ENCODE measurements around the gene SDK1.
"Not testable (repeated sequence)": the region's sequence is repeated elsewhere in the genome, so short reads cannot be mapped to it uniquely, and the experiment has no call there.

The SDK1 gene

DNA sequence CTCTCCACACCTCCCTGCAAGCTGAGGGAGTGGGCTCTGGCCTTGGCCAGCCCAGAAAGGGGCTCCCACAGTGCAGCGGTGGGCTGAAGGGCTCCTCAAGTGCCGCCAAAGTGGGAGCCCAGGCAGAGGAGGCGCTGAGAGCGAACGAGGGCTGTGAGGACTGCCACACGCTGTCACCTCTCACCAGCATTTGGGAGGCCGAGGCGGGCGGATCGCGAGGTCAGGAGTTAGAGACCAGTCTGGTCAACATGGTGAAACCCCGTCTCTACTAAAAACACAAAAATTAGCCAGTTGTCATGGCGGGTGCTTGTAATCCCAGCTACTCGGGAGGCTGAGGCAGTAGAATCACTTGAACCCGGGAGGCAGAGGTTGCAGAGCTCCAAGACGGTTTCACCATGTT, 1013.3 kb downstream of the SDK1 start:
- not testable (repeated sequence) for DNase-seq

Data from NCI-H526 treated with DMSO at 0.1 percent for 48 hours (cell line).